ENCODE results near the gene IQCH.
"Not testable (repeated sequence)": the region's sequence is repeated elsewhere in the genome, so short reads cannot be mapped to it uniquely, and the experiment has no call there.

The IQCH gene

GRCh38 chr15:67248011-67248505 is 6.5 kb upstream of the IQCH start:
- DNase-seq: no peak

- no peak for DNase-seq
Measured at GRCh38 chr15:67249830-67250229, 4.8 kb upstream of the IQCH start.

GRCh38 chr15:67251318-67251717 is 3.3 kb upstream of the IQCH start:
- no peak for DNase-seq

GRCh38 chr15:67253101-67253500 is 1.5 kb upstream of the IQCH start:
- DNase-seq: no peak

GRCh38 chr15:67253549-67254237 is 893 bp upstream of the IQCH start:
- DNase-seq: no peak

- DNase-seq: no peak
Measured at GRCh38 chr15:67256051-67256450, 1.5 kb downstream of the IQCH start.

- DNase-seq: not testable (repeated sequence)
Measured at GRCh38 chr15:67258412-67258811, 3.8 kb downstream of the IQCH start.

GRCh38 chr15:67259379-67259778 is 4.8 kb downstream of the IQCH start:
- DNase-seq: no peak

GRCh38 chr15:67259806-67260205 is 5.2 kb downstream of the IQCH start:
- no peak for DNase-seq

- DNase-seq: no peak
Measured at GRCh38 chr15:67266870-67267269, 12.3 kb downstream of the IQCH start.

GRCh38 chr15:67267440-67267839 is 12.9 kb downstream of the IQCH start:
- DNase-seq: no peak

GRCh38 chr15:67267951-67268941 is 13.7 kb downstream of the IQCH start:
- DNase-seq: no peak

- DNase-seq: no peak
Measured at GRCh38 chr15:67274236-67274635, 19.6 kb downstream of the IQCH start.

- DNase-seq: no peak
Measured at GRCh38 chr15:67276666-67277065, 22.1 kb downstream of the IQCH start.

- no peak for DNase-seq
Measured at GRCh38 chr15:67280217-67280616, 25.6 kb downstream of the IQCH start.

- no peak for DNase-seq
Measured at GRCh38 chr15:67281714-67282113, 27.1 kb downstream of the IQCH start.

GRCh38 chr15:67285625-67286024 is 31.0 kb downstream of the IQCH start:
- DNase-seq: not testable (repeated sequence)

- DNase-seq: not testable (repeated sequence)
Measured at GRCh38 chr15:67286400-67286799, 31.8 kb downstream of the IQCH start.

- no peak for DNase-seq
Measured at GRCh38 chr15:67290319-67290718, 35.7 kb downstream of the IQCH start.

- no peak for DNase-seq
Measured at GRCh38 chr15:67296188-67296587, 41.6 kb downstream of the IQCH start.

- no peak for DNase-seq
Measured at GRCh38 chr15:67296684-67297083, 42.1 kb downstream of the IQCH start.

- DNase-seq: no peak
Measured at GRCh38 chr15:67300266-67301025, 45.9 kb downstream of the IQCH start.
